Parathyroid adenoma (tissue), 2 donors: ENCODE measurements around the gene SHC2.
A peak's percentile ranks its signal among the peaks of the same experiment; 100 is the strongest.

Experiments used
- H2AFZ ChIP-seq: fragments of 300-600 bp; sonication (generic); one replicate; pipeline ENCODE4 v1.7.0; 2017; ENCODE audit warnings: antibody characterized with exemption, mild to moderate bottlenecking
- H3K27ac ChIP-seq: fragments of 300-600 bp; sonication (generic); one replicate; pipeline ENCODE4 v1.7.0; 2017
- H3K27me3 ChIP-seq: fragments of 300-600 bp; sonication (generic); one replicate; pipeline ENCODE4 v1.7.0; 2017; ENCODE audit warnings: low read length; ENCODE audit not compliant: control insufficient read depth, insufficient read depth
- H3K36me3 ChIP-seq: fragments of 300-600 bp; sonication (generic); one replicate; pipeline ENCODE4 v1.7.0; 2017; ENCODE audit warnings: low read length; ENCODE audit not compliant: control insufficient read depth, insufficient read depth
- H3K4me1 ChIP-seq: fragments of 300-600 bp; sonication (generic); one replicate; pipeline ENCODE4 v1.7.0; 2017; ENCODE audit warnings: control low read depth
- H3K4me2 ChIP-seq: fragments of 300-600 bp; sonication (generic); one replicate; pipeline ENCODE4 v1.7.0; 2017; ENCODE audit warnings: low read length
- H3K4me3 ChIP-seq: fragments of 300-600 bp; sonication (generic); one replicate; pipeline ENCODE4 v1.7.0; 2017; ENCODE audit warnings: low read depth, low read length
- H3K79me2 ChIP-seq: fragments of 300-600 bp; sonication (generic); one replicate; pipeline ENCODE4 v1.7.0; 2017; ENCODE audit warnings: control low read depth
- H3K9ac ChIP-seq: fragments of 300-600 bp; sonication (generic); one replicate; pipeline ENCODE4 v1.7.0; 2017; ENCODE audit warnings: mild to moderate bottlenecking
- H3K9me3 ChIP-seq: fragments of 300-600 bp; sonication (generic); one replicate; pipeline ENCODE4 v1.7.0; 2017; ENCODE audit warnings: low read length; ENCODE audit not compliant: control insufficient read depth
- CTCF ChIP-seq: fragments of 300-600 bp; sonication (generic); IDR thresholded peaks from one replicate; pipeline ENCODE4 v1.7.0; 2017; ENCODE audit warnings: antibody characterized with exemption, mild to moderate bottlenecking
- donor health status: primary hyperparathyroidism.

SHC2 gene

GRCh38 chr19:498511-498891 is 37.7 kb upstream of the SHC2 start:
- Histone ChIP-seq H3K27ac (peak overlapping the region; percentile 1), H3K79me2 (no peaks in the 10 kb centered on the region), H3K4me2 (peak overlapping the region; percentile 70), H3K9ac (peak overlapping the region; percentile 53), H3K4me1 (peaks cover 2% of the 10 kb centered on the region), H3K36me3 (no peaks in the 10 kb centered on the region), H3K27me3 (no peaks in the 10 kb centered on the region), H3K9me3 (no peaks in the 10 kb centered on the region), H3K4me3 (no peak overlapping the region), H2AFZ (peak overlapping the region; percentile 81)
- TF ChIP-seq CTCF = no peak

GRCh38 chr19:497869-498510 is 37.2 kb upstream of the SHC2 start:
- peak overlapping the region; percentile 39 for H3K4me3 ChIP-seq
- no peaks in the 10 kb centered on the region for H3K9me3 ChIP-seq
- H3K27ac ChIP-seq = peak overlapping the region; percentile 1
- H3K27me3 ChIP-seq = no peaks in the 10 kb centered on the region
- peak overlapping the region; percentile 70 for H3K4me2 ChIP-seq
- no peaks in the 10 kb centered on the region for H3K36me3 ChIP-seq
- TF ChIP-seq CTCF = no peak
- H2AFZ ChIP-seq = peak overlapping the region; percentile 81
- peaks cover 2% of the 10 kb centered on the region for H3K4me1 ChIP-seq
- peak overlapping the region; percentile 53 for H3K9ac ChIP-seq
- H3K79me2 ChIP-seq = no peaks in the 10 kb centered on the region

- Histone ChIP-seq H3K36me3 (no peaks in the 10 kb centered on the region), H3K9me3 (no peaks in the 10 kb centered on the region), H3K79me2 (no peaks in the 10 kb centered on the region), H3K4me1 (peaks cover 2% of the 10 kb centered on the region), H3K9ac (no peak overlapping the region), H3K4me2 (peak overlapping the region; percentile 70), H2AFZ (peak overlapping the region; percentile 81), H3K4me3 (peak overlapping the region; percentile 39), H3K27me3 (no peaks in the 10 kb centered on the region), H3K27ac (no peak overlapping the region)
- TF ChIP-seq CTCF = no peak
Observed at GRCh38 chr19:497491-497868, 36.6 kb upstream of the SHC2 start.

- H3K4me2 ChIP-seq = peak overlapping the region; percentile 70
- TF ChIP-seq CTCF = no peak
- peaks cover 2% of the 10 kb centered on the region for H3K4me1 ChIP-seq
- no peak overlapping the region for H3K27ac ChIP-seq
- no peak overlapping the region for H3K4me3 ChIP-seq
- no peaks in the 10 kb centered on the region for H3K27me3 ChIP-seq
- H3K79me2 ChIP-seq = no peaks in the 10 kb centered on the region
- no peaks in the 10 kb centered on the region for H3K36me3 ChIP-seq
- H2AFZ ChIP-seq = no peak overlapping the region
- H3K9me3 ChIP-seq = no peaks in the 10 kb centered on the region
- no peak overlapping the region for H3K9ac ChIP-seq
Observed at GRCh38 chr19:496986-497385, 36.2 kb upstream of the SHC2 start.

GRCh38 chr19:496112-496665 is 35.4 kb upstream of the SHC2 start, which contains the start of gene MADCAM1:
Gene MADCAM1, plus strand, starts transcription at chr19:496486. Its CDS starts 14 bp downstream, at chr19:496500.
- Histone ChIP-seq H3K4me3 (peak within 1 kb of the TSS; percentile 39), H3K4me2 (peak within 1 kb of the TSS; percentile 70)

More at GRCh38 chr19:496112-496665, 35.4 kb upstream of the SHC2 start, which contains the start of gene MADCAM1:
- H3K36me3 ChIP-seq = no peaks in the 10 kb centered on the region
- peak within 1 kb of the TSS; percentile 53 for H2AFZ ChIP-seq
- no peaks in the 10 kb centered on the region for H3K9me3 ChIP-seq
- H3K4me1 ChIP-seq = peaks cover 2% of the 10 kb centered on the region
- no peaks in the 10 kb centered on the region for H3K79me2 ChIP-seq
- TF ChIP-seq CTCF = no peak
- peak within 1 kb of the TSS; percentile 24 for H3K27ac ChIP-seq
- H3K27me3 ChIP-seq = no peaks in the 10 kb centered on the region
- H3K9ac ChIP-seq = no peak within 1 kb of the TSS
